ENCODE data around the gene MYRIP. TPM values are rescaled to one million over a fixed set of nuclear protein-coding genes. Genes with fewer than 3 reads are reported as not detected.
A peak's percentile ranks its signal among the peaks of the same experiment; 100 is the strongest.

Gene MYRIP
- total RNA-seq, 1 donor = under 0.01 TPM

DNA sequence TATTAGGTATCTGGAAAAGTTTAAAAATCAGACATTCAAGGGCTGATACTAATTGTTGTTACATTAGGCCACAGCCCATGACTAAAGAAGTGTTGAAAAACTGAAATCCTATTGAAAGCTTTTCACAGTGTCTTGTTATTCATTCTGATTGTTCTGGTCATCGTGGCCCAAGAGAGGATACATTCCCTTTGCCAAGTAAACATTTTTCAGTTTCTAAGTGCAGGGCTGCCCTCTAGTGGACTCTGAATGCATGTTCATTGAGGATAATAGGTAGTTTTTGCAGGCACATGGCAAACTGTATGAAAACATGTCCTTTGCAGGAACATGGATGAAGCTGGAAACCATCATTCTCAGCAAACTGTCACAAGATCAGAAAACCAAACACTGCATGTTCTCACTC lies 181.1 kb downstream of the MYRIP start:
- DNase-seq (ENCODE audit: insufficient read length, low spot score, missing footprints) = peak; percentile 90
- no peak overlapping the region for H3K27ac ChIP-seq (ENCODE audit: low read depth, low read length)

DNA sequence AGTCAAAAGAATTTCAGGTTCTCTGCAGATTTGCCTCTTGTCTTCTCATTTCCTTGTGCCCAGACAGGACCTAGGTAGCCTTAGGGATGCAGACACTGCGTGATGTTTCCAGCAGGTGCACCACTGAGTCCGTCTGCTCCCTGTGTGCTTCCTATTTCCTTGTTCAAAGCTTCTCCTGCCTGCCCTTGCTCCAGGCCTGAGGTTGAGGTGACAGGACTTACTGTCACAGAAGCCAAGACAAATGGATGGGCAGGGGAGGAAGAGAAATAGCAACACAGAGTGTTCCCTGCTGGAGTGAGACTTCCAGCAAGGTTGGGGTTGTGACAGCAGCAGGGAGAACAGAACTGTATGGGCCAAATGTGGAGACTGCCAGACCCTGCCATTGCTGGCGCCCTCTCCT lies 199.4 kb downstream of the MYRIP start:
- no peak for DNase-seq (ENCODE audit: insufficient read length, low spot score, missing footprints)
- TF ChIP-seq, protein P1, sequence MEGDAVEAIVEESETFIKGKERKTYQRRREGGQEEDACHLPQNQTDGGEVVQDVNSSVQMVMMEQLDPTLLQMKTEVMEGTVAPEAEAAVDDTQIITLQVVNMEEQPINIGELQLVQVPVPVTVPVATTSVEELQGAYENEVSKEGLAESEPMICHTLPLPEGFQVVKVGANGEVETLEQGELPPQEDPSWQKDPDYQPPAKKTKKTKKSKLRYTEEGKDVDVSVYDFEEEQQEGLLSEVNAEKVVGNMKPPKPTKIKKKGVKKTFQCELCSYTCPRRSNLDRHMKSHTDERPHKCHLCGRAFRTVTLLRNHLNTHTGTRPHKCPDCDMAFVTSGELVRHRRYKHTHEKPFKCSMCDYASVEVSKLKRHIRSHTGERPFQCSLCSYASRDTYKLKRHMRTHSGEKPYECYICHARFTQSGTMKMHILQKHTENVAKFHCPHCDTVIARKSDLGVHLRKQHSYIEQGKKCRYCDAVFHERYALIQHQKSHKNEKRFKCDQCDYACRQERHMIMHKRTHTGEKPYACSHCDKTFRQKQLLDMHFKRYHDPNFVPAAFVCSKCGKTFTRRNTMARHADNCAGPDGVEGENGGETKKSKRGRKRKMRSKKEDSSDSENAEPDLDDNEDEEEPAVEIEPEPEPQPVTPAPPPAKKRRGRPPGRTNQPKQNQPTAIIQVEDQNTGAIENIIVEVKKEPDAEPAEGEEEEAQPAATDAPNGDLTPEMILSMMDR (IDR thresholded peaks at IDR 0.05; ENCODE audit: extremely low read depth, low read depth, low read length) = no peak
- Histone ChIP-seq H3K4me3 (ENCODE audit: insufficient read depth, low read length) (no peak overlapping the region), H2AFZ (ENCODE audit: low read length) (no peak overlapping the region), H3K27me3 (ENCODE audit: insufficient read depth, low read length) (no peaks in the 10 kb centered on the region), H4K20me1 (ENCODE audit: insufficient read depth, low read length) (no peaks in the 10 kb centered on the region), H3K27ac (ENCODE audit: low read depth, low read length) (no peak overlapping the region), H3K4me2 (ENCODE audit: insufficient read depth, low read length) (no peak overlapping the region), H3K4me1 (ENCODE audit: insufficient read depth, low read length) (no peaks in the 10 kb centered on the region), H3K9me3 (ENCODE audit: low read depth, low read length) (no peaks in the 10 kb centered on the region), H3K79me2 (ENCODE audit: insufficient read depth, low read length) (no peaks in the 10 kb centered on the region), H3K36me3 (ENCODE audit: insufficient read depth, low read length) (no peaks in the 10 kb centered on the region)

More for the DNA sequence above, 181.1 kb downstream of the MYRIP start:
- no peaks in the 10 kb centered on the region for H4K20me1 ChIP-seq (ENCODE audit: insufficient read depth, low read length)
- TF ChIP-seq, protein P1 (IDR thresholded peaks at IDR 0.05; ENCODE audit: extremely low read depth, low read depth, low read length) = peak; percentile 60
- no peaks in the 10 kb centered on the region for H3K79me2 ChIP-seq (ENCODE audit: insufficient read depth, low read length)
- no peaks in the 10 kb centered on the region for H3K36me3 ChIP-seq (ENCODE audit: insufficient read depth, low read length)
- no peak overlapping the region for H2AFZ ChIP-seq (ENCODE audit: low read length)
- H3K4me2 ChIP-seq (ENCODE audit: insufficient read depth, low read length) = no peak overlapping the region
- no peaks in the 10 kb centered on the region for H3K4me1 ChIP-seq (ENCODE audit: insufficient read depth, low read length)
- no peaks in the 10 kb centered on the region for H3K27me3 ChIP-seq (ENCODE audit: insufficient read depth, low read length)
- H3K4me3 ChIP-seq (ENCODE audit: insufficient read depth, low read length) = no peak overlapping the region
- H3K9me3 ChIP-seq (ENCODE audit: low read depth, low read length) = peaks cover 3% of the 10 kb centered on the region

DNA sequence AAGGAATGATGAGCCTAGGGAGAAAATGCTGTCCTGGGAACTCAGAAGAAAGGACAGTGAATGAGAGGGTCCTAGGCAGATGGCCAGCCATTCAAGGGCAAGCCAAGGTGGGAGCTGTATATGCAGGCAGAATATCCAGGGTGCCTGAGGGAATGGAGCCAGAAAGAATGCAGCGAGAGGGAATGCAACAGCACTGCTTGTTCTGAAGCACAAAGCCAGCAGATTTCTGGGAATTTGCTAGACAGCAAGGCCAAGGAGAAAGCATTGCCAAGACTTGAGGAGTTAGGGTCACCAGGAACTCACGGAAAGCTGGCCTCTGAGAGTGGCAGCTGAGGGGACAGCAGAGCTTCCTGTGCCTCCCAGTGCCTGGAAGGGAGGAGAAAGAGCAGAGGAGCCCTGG lies 200.6 kb downstream of the MYRIP start:
- H3K27ac ChIP-seq (ENCODE audit: low read depth, low read length) = no peak overlapping the region
- no peaks in the 10 kb centered on the region for H3K9me3 ChIP-seq (ENCODE audit: low read depth, low read length)
- no peak for DNase-seq (ENCODE audit: insufficient read length, low spot score, missing footprints)
- no peak overlapping the region for H2AFZ ChIP-seq (ENCODE audit: low read length)
- no peaks in the 10 kb centered on the region for H4K20me1 ChIP-seq (ENCODE audit: insufficient read depth, low read length)
- no peaks in the 10 kb centered on the region for H3K36me3 ChIP-seq (ENCODE audit: insufficient read depth, low read length)
- H3K4me2 ChIP-seq (ENCODE audit: insufficient read depth, low read length) = no peak overlapping the region
- no peaks in the 10 kb centered on the region for H3K4me1 ChIP-seq (ENCODE audit: insufficient read depth, low read length)
- H3K27me3 ChIP-seq (ENCODE audit: insufficient read depth, low read length) = peaks cover 4% of the 10 kb centered on the region
- no peak overlapping the region for H3K4me3 ChIP-seq (ENCODE audit: insufficient read depth, low read length)
- no peaks in the 10 kb centered on the region for H3K79me2 ChIP-seq (ENCODE audit: insufficient read depth, low read length)
- TF ChIP-seq, protein P1 (IDR thresholded peaks at IDR 0.05; ENCODE audit: extremely low read depth, low read depth, low read length) = no peak

DNA sequence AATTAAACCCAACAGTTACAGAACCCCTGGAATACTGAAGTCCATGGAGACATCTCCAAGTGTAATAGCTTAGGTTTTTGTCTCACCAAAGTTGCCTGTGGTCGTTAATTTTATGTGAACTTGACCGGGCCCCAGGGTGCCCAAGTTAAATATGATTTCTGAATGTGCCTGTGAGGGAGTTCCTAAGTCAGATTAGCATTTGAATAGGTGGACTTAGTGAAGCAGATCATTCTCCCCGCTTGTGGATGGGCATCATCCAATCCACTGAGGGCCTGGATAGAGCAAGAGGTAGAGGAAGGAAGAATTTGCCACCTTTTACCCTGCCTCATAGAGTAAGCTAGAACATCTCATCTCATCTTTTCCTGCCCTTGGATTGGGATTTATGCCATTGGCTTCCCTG lies 203.0 kb downstream of the MYRIP start:
- Histone ChIP-seq H3K4me3 (ENCODE audit: insufficient read depth, low read length) (no peak overlapping the region), H3K36me3 (ENCODE audit: insufficient read depth, low read length) (no peaks in the 10 kb centered on the region), H3K9me3 (ENCODE audit: low read depth, low read length) (no peaks in the 10 kb centered on the region), H4K20me1 (ENCODE audit: insufficient read depth, low read length) (no peaks in the 10 kb centered on the region), H3K4me2 (ENCODE audit: insufficient read depth, low read length) (no peak overlapping the region), H3K79me2 (ENCODE audit: insufficient read depth, low read length) (no peaks in the 10 kb centered on the region), H3K4me1 (ENCODE audit: insufficient read depth, low read length) (no peaks in the 10 kb centered on the region), H2AFZ (ENCODE audit: low read length) (no peak overlapping the region), H3K27ac (ENCODE audit: low read depth, low read length) (no peak overlapping the region), H3K27me3 (ENCODE audit: insufficient read depth, low read length) (peaks cover 7% of the 10 kb centered on the region)
- TF ChIP-seq, protein P1 (IDR thresholded peaks at IDR 0.05; ENCODE audit: extremely low read depth, low read depth, low read length) = no peak
- DNase-seq (ENCODE audit: insufficient read length, low spot score, missing footprints) = no peak

All from osteoblast (primary cell).